ENCODE measurements around the gene CTSZ.

GRCh38 chr20:58965270-58966064 lies 41.6 kb downstream of the CTSZ start:
- TF ChIP-seq POLR2A (IDR thresholded peaks at IDR 0.05; ENCODE audit: low read depth, low read length) (no peak), TAF1 (IDR thresholded peaks at IDR 0.05; ENCODE audit: low read depth, low read length) (no peak), POLR2AphosphoS5 (IDR thresholded peaks at IDR 0.05; ENCODE audit: low read depth, low read length) (no peak), SPI1 (IDR thresholded peaks at IDR 0.05; ENCODE audit: low read depth, low read length) (no peak), PAX5 (IDR thresholded peaks at IDR 0.05; ENCODE audit: insufficient read depth, low read length, severe bottlenecking) (no peak), POU2F2 (IDR thresholded peaks at IDR 0.05; ENCODE audit: low read depth, low read length) (no peak)
